NCI-H128 (cell line): Measurements from ENCODE around the gene NTRK3.

Source experiments
- DNase-seq: peaks from one replicate; lab custom pipeline; 2025; ENCODE audit not compliant: unreplicated experiment; lab: John Stamatoyannopoulos, UW

NTRK3 gene

DNA sequence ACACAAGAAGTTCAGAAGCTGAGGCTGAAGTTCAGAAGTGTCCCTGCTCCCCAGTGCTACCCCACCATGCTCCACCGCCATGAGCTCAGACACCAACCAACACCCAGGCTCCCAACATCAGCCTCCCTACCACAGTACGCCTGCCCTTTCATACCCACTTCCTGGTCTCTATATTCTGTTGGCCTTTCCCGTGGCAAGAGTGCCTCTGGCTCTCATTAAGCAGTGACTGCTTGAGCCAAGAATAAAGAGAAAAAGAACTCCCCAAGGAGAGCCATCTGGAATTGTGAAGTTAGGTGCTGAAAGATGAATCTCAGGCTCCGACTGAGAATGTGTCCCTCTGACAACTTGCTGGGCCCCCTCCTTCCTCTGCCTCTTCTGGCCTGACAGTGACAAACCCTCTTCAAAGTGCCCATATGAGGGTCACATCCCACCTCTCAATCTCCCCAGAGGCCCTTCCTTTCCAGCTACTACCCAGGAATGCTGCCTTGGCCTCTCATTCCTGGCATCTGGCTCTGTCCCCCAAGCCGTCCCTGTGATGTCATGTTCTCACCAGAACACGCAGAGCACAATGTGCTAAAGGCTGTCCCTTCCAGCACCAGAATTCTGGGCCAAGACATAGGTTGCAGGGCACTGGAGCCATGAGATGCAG, 306.8 kb downstream of the NTRK3 start:
- no peak for DNase-seq

DNA sequence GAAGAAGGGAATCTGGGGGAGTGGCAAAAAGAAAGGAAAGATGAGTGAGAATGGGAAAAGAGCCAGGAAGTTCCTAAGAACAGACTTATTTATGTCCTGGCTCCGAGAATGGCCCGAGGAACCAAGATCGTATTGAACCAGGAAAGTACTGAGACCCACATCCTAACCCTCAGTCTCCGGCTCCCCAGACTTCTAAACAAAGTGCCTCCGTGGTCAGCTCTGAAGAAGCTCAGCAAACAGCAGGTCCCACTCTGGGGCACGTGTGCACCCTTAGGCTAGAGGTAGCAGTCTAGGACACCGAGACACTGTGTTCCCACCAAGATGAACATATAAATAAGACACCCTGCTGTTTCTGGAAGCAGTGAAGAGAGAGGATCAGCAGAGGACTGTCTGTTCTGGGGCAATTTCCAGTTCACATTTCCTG, 307.4 kb downstream of the NTRK3 start:
- no peak for DNase-seq

DNA sequence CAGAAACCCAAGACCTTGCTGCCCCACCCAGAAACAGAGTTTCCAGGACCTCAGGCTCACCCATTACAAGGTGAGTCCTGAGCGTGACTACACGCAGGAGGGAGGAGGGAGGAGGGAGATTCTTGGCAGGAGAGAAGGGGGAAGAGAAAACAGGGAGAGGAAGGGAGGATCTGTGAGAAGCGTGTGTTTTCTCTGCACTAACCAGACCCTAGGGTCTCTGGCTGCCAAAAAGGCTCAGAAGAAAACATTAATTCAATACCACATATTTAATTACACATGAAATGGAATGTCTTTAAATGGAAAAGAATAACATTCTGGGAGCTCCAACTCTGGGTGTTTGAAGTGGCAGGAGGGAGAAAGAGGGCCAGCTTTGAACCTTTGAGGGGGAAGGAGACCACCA, 309.0 kb downstream of the NTRK3 start:
- no peak for DNase-seq

- DNase-seq, result no peak
Measured at GRCh38 chr15:87945246-87945645, 311.3 kb downstream of the NTRK3 start.

DNA sequence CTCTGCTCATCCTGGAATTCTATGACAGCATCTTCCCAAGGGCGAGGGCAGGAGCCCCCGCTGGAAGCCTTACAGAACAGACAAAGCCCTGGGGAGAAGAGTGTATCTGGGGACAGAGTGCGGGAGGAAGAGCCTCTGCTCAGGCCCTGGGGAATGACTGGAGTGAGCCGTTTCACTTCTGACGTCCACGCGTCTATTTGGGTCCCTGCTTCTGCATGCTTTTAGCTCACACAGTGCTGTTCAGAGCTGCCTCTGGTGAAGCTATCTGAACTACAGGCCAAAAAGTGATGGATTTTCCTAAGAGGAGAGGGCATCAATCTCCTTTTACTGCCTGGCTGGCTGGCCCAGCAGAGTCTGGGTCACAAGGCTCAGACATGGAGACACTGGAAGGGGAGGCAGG, 311.8 kb downstream of the NTRK3 start:
- DNase-seq, result no peak

- DNase-seq, result no peak
Measured at GRCh38 chr15:87944050-87944449, 312.5 kb downstream of the NTRK3 start.

- no peak for DNase-seq
Measured at GRCh38 chr15:87943626-87944025, 312.9 kb downstream of the NTRK3 start.

DNA sequence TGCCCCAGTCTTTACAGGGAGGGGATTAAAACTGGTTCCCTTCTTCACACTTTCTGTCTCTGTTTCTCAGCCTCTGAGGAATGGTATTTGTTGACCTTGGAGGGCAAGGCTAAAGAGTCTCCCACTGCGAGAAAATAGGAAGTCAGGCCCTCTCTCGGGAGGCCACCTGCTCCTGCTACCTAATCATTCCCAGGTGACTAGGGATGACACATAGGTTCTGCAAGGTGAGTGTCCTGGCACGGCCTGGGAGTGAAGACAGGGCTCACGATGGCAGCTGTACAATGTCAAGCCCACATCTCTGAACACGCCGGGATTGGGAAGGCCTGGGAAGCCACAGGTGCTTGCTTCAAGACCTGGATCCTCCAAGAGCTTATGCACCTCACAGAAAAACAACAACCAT, 314.2 kb downstream of the NTRK3 start:
- no peak for DNase-seq

- no peak for DNase-seq
Measured at GRCh38 chr15:87941606-87942005, 314.9 kb downstream of the NTRK3 start.

DNA sequence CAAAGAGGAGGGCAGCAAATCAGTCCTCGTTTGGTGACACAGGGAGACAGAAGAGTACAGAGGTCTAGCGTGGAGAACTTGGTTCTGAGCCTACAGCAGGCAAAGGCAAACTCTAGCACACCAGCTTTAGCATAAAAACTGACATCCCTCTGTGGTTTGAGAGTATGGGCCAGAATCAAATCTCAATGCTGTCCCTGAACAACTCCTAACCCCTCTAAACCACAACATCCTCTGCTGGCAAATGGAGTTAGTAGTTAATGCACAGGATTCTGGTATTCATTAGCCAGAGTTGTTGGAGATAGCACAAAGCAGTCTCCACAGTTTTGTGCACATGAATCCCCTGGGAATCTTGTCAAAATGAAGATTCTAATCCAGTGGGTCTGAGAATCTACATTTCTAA, 315.8 kb downstream of the NTRK3 start:
- no peak for DNase-seq

DNA sequence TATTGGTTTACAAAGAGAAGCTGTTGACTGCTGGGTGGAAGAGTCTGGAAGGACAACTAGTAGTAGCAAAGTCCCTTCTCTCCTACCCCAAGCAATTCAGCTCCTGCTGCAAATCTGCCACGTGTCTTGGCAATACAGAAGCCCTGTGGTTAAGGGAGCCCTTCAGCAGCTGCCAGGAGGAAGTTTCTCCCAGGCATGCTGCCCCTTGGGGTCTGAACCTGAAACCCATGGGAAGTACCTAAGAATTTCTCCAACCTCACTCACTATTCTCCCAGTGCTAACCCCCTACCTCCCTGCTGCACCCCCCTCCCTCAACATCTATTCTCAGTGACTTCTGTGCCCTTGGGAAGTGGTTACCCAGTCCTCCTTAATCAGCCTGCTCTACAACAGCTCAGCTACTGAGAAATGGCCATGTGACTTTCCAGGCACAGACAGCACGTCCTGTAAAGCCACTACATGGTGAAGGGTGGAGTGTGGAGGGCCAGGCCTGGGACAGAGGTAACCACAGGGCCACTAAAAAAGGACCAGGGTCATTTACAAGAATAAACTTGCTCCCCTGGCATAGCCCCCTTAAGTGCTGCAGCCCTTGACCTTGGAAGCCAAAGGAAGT, 316.6 kb downstream of the NTRK3 start:
- DNase-seq, result no peak

DNA sequence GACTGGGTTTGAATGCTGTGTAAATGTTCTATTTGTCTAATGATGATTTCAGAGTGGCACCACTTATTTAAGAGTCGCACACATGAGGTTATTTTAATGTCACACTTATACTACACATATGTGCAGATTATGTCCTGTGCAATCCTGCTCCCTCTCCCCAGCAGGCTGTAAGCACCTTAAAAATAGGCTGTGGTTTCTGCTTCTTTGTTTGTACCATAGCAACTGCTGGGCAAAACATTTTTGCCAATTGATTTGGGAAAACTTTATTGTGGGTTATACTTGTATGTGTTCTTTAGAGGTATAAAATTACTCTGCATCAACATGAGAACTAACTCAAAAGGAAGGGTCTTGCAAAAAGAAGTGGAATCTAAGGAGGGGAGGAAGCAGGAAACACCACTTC, 318.5 kb downstream of the NTRK3 start:
- DNase-seq, result no peak

- no peak for DNase-seq
Measured at GRCh38 chr15:87935583-87935982, 321.0 kb downstream of the NTRK3 start.

DNA sequence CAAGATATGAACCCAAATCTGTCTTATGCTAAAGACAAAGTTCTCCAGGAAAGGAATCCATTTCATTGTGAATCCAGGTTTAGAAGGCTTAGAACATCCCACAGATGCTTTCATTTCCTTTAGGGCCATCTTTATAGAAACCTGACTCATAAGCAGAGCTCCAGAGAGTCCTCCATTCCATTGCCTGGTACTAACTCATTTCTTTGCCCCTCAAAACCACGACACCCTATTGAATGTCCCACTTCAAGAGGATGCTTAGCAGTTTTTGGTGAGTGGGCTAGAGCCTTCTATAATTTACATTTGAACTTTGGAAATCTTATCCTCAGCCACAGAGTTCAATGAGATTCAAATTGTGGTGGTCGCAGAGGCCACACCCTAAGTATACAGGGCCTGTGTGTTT, 325.0 kb downstream of the NTRK3 start:
- no peak for DNase-seq

DNA sequence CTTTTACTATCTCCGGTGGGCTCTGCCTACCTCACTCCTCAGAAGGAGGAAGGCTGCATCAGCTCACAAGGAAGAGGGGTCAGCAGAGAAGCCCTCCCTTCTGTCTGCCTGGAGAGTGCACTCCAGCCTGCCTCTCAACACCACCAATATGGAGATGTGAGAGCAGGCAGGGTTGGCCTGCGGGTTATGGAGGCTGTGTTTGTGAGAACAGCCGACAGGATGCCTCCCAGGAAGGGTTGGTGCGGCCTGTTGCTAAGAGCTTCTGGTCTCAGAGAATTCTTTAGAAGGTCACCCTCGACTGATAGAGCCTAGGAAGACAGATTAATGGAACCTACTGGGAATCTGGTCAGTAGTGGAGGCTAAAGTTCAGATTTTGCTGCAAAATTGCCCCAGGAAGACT, 326.1 kb downstream of the NTRK3 start:
- DNase-seq, result no peak

- no peak for DNase-seq
Measured at GRCh38 chr15:87929841-87930240, 326.7 kb downstream of the NTRK3 start.

- DNase-seq, result no peak
Measured at GRCh38 chr15:87924433-87924832, 332.1 kb downstream of the NTRK3 start.

GRCh38 chr15:87919064-87919463, 337.5 kb downstream of the NTRK3 start:
- no peak for DNase-seq

GRCh38 chr15:87917480-87917879, 339.1 kb downstream of the NTRK3 start:
- no peak for DNase-seq

- DNase-seq, result no peak
Measured at GRCh38 chr15:87916208-87916607, 340.3 kb downstream of the NTRK3 start.

- DNase-seq, result no peak
Measured at GRCh38 chr15:87910301-87910700, 346.2 kb downstream of the NTRK3 start.

DNA sequence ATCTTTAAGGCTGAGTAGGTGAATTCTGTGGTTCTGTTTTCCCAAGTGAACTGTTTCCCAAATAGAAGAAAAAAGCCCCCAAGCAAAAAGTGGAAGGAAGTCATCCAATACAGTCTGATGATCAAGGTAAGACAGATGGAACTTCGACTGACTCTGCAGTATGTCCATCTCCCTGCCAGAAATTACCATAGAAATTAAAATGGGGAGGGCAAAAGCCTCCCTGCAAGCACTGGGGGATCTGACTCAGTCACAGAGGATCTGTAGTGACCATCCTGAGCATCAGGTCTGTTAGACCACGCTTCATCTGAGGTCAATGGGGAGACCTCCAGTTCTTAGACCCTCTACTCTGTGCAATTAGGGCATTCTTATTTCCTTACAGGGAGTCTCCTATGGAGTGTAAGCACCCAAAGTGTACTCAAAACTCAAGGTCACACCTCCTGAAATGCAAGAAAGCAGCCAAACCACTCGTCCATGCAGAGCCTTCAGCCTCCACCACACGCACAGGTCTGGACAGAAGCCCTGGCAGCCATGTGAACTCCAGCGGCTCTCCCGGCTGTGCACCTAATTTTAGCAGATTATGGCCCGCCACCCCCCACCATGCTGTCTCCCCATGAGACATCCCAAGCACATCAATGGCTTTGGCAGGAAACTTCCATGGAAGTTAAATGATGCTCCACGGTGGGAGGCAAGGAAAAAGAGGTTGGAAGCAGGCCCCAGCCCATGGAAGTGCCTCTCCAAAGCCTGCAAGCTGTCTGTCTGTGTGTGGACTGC, 348.7 kb downstream of the NTRK3 start:
- DNase-seq, result no peak
